GM12878 (cell line): ENCODE measurements around the gene KIAA2012. TPM values are rescaled to one million over a fixed set of nuclear protein-coding genes. Genes with fewer than 3 reads are reported as not detected.

Experiments used
- ATAC-seq: fragments of 200-7000 bp; cut with Tn5 transposase; 3 replicates; pipeline ENCODE4 v1.9.1; 2020; ENCODE audit warnings: mild to moderate bottlenecking, moderate library complexity
- BruUV-seq: library from RNA; stranded (reverse); fragments of 400-500 nt; replicated peaks from 2 replicates; lab custom pipeline; 2021; lab: Mats Ljungman, UMichigan
- CTCF ChIA-PET: fragments of 300-600 bp; sonication (Branson Sonifier 250); formaldehyde crosslinking; extraction: SDS; loops from one replicate; lab custom pipeline; 2021; ENCODE audit warnings: inconsistent platforms; lab: Yijun Ruan, JAX
- POLR2A ChIA-PET: fragments of 350-600 bp; formaldehyde crosslinking; extraction: SDS; loops from one replicate; lab custom pipeline; 2021; ENCODE audit warnings: inconsistent platforms; lab: Charles Lee
- RAD21 ChIA-PET: fragments of 300-600 bp; sonication (Branson Sonifier 250); formaldehyde crosslinking; loops from one replicate; lab custom pipeline; 2023; ENCODE audit warnings: antibody characterized with exemption; ENCODE audit not compliant: unreplicated experiment; lab: Charles Lee
- SMC1A ChIA-PET: fragments of 300-600 bp; sonication (Branson Sonifier 250); formaldehyde crosslinking; loops from one replicate; lab custom pipeline; 2023; ENCODE audit not compliant: unreplicated experiment, uncharacterized antibody; lab: Charles Lee
- DNase-seq: peaks from one replicate; pipeline ENCODE4 v3.0.0-alpha.2; 2011; ENCODE audit warnings: low read depth, low spot score
- FAIRE-seq: peaks from 3 replicates; lab custom pipeline; 2011; peaks lifted over from hg19 to GRCh38; lab: Jason Lieb, UNC
- H2AFZ ChIP-seq: 2 replicates; pipeline ENCODE4 v1.6.0; 2011; ENCODE audit warnings: low read depth, low read length, control low read depth; ENCODE audit not compliant: control insufficient read depth
- H3K27ac ChIP-seq: 2 replicates; pipeline ENCODE4 v1.5.1; 2011; ENCODE audit warnings: control low read depth; ENCODE audit not compliant: control insufficient read depth, insufficient read depth
- H3K27me3 ChIP-seq, 2 experiments: replicated peaks in 1 of 2; 2 replicates each; pipeline versions ENCODE4 v1.6.0 to v1.6.1; 2011; ENCODE audit warnings: low read length in 1 of 2; ENCODE audit not compliant: control insufficient read depth in 2 of 2, insufficient read depth in 2 of 2
- H3K36me3 ChIP-seq, 2 experiments: 2 replicates each; pipeline ENCODE4 v1.5.1; 2011; ENCODE audit warnings: low read length in 1 of 2; ENCODE audit not compliant: control insufficient read depth in 2 of 2, insufficient read depth in 2 of 2
- H3K4me1 ChIP-seq: 2 replicates; pipeline ENCODE4 v1.6.1; 2011; ENCODE audit warnings: mild to moderate bottlenecking, low read length, moderate library complexity, mixed read lengths; ENCODE audit not compliant: control insufficient read depth, insufficient read depth
- H3K4me2 ChIP-seq: 2 replicates; pipeline ENCODE4 v1.6.0; 2011; ENCODE audit warnings: control low read depth; ENCODE audit not compliant: control insufficient read depth, insufficient read depth
- H3K4me3 ChIP-seq: fragments of 200-600 bp; sonication (generic); 2 replicates; pipeline ENCODE4 v1.5.1; 2016
- H3K79me2 ChIP-seq: 2 replicates; pipeline ENCODE4 v1.6.0; 2011; ENCODE audit warnings: low read length; ENCODE audit not compliant: control insufficient read depth, insufficient read depth
- H3K9ac ChIP-seq: 2 replicates; pipeline ENCODE4 v1.8.0; 2011; ENCODE audit warnings: low read length, control low read depth, mixed read lengths; ENCODE audit not compliant: control insufficient read depth, insufficient read depth
- H3K9me3 ChIP-seq: replicated peaks from 3 replicates; pipeline ENCODE4 v1.5.1; 2011; ENCODE audit warnings: mild to moderate bottlenecking, low read length; ENCODE audit not compliant: control insufficient read depth, insufficient read depth
- H4K20me1 ChIP-seq: 2 replicates; pipeline ENCODE4 v1.6.0; 2011; ENCODE audit not compliant: control insufficient read depth, insufficient read depth
- BCL3 ChIP-seq: IDR thresholded peaks from 2 replicates; pipeline ENCODE4 v1.6.1; 2011; ENCODE audit warnings: borderline replicate concordance, low read depth, mild to moderate bottlenecking, moderate library complexity, low read length; ENCODE audit not compliant: insufficient read depth, poor library complexity, severe bottlenecking
- CBX5 ChIP-seq: sonication (generic); IDR thresholded peaks from 2 replicates; pipeline ENCODE4 v1.6.1; 2016; ENCODE audit warnings: low read depth, moderate library complexity, mild to moderate bottlenecking, inconsistent platforms
- CHD4 ChIP-seq: fragments of 200-600 bp; sonication (generic); IDR thresholded peaks from 2 replicates; pipeline ENCODE4 v1.6.1; 2016; ENCODE audit warnings: mild to moderate bottlenecking
- IRF4 ChIP-seq: IDR thresholded peaks from 2 replicates; pipeline ENCODE4 v1.6.1; 2011; ENCODE audit warnings: low read depth, low read length
- MTA3 ChIP-seq: IDR thresholded peaks from 2 replicates; pipeline ENCODE4 v1.6.1; 2012; ENCODE audit warnings: low read length, inconsistent platforms, borderline replicate concordance
- MXI1 ChIP-seq: fragments of 150-350 bp; IDR thresholded peaks from 2 replicates; pipeline ENCODE4 v1.6.1; 2011; ENCODE audit warnings: low read depth, mild to moderate bottlenecking, inconsistent platforms, low read length, improper control_type of control experiment
- SMAD1 ChIP-seq: fragments of 450-650 bp; IDR thresholded peaks from 2 replicates; pipeline ENCODE4 v1.6.1; 2018; ENCODE audit warnings: mild to moderate bottlenecking, low read depth; ENCODE audit not compliant: partially characterized antibody
- SP1 ChIP-seq: IDR thresholded peaks from one replicate; pipeline ENCODE4 v1.6.1; 2011; ENCODE audit warnings: low read depth, low read length
- ZNF207 ChIP-seq: fragments of 450-650 bp; IDR thresholded peaks from 2 replicates; pipeline ENCODE4 v1.6.1; 2014; ENCODE audit warnings: antibody characterized with exemption, mild to moderate bottlenecking, borderline replicate concordance
- ZZZ3 ChIP-seq: IDR thresholded peaks from 2 replicates; pipeline ENCODE4 v1.6.1; 2011; ENCODE audit warnings: low read depth; ENCODE audit not compliant: control insufficient read depth, insufficient read length
- WGBS: methylation state at CpG from one replicate; pipeline ENCODE4 v1.1.6; 2016; ENCODE audit warnings: low lambda C conversion rate; ENCODE audit not compliant: insufficient replicate concordance, insufficient coverage; ENCODE audit errors: missing lambda C conversion rate; 5-methylcytosine and 5-hydroxymethylcytosine counted together
- in situ Hi-C: fragments of 300-500 bp; cut with MboI; formaldehyde crosslinking; loops from 9 replicates; pipeline ENCODE4 v1.14.3; 2018; ENCODE audit warnings: mixed read lengths
- intact Hi-C: fragments of 100-400 bp; cut with micrococcal nuclease; formaldehyde crosslinking; loops from one replicate; pipeline ENCODE4 v1.14.2; 2022; ENCODE audit not compliant: unreplicated experiment
- polyA plus RNA-seq, 11 experiments: library from polyadenylated mRNA; depleted of rRNA in 4 of 11; unstranded in 6 of 11; stranded (reverse) in 5 of 11; fragments of >200 nt; fragmentation: Nextera tagmentation in 4 of 11; fragmentation: Illumina TruSeq in 1 of 11; extraction: Ambion mirVana in 4 of 11; extraction: Trizol in 1 of 11; gene quantifications; 1 replicate in 1 of 11; 2 replicates in 10 of 11; pipeline versions ENCODE4 v1.2.1 to v1.2.3, GENCODE V29; 2011 to 2016; ENCODE audit warnings: inconsistent platforms in 2 of 11, missing spikeins in 2 of 11, low read depth in 1 of 11
- total RNA-seq, 4 experiments: library from RNA; depleted of rRNA in 3 of 4; stranded (reverse); fragments of >200 nt in 3 of 4; fragmentation: Illumina TruSeq in 1 of 4; extraction: Trizol in 1 of 4; gene quantifications; 2 replicates each; pipeline versions ENCODE4 v1.2.1 to v1.2.3, GENCODE V29; 2013 to 2021
- TF ChIP-seq, protein P1 (sequence below): fragments of 450-650 bp; formaldehyde crosslinking; IDR thresholded peaks from 2 replicates; pipeline ENCODE4 v1.5.0; 2022; ENCODE audit warnings: mild to moderate bottlenecking, missing genetic modification characterization
- TF ChIP-seq, protein P2 (sequence below): IDR thresholded peaks from 2 replicates; pipeline ENCODE4 v1.6.1; 2011; ENCODE audit warnings: low read depth, mild to moderate bottlenecking, low read length, moderate library complexity, borderline replicate concordance; ENCODE audit errors: extremely low read depth
- TF ChIP-seq, protein P3 (sequence below): fragments of 450-650 bp; formaldehyde crosslinking; IDR thresholded peaks from 2 replicates; pipeline ENCODE4 v1.4.0; 2022; ENCODE audit warnings: mild to moderate bottlenecking, moderate library complexity

KIAA2012 gene
- total and polyA plus RNA-seq, 10 of the 15 experiments (the other 5 are each of a cell fraction or from before 2014, with no cell fraction given) = 0.03 TPM; not detected in 9

DNA sequence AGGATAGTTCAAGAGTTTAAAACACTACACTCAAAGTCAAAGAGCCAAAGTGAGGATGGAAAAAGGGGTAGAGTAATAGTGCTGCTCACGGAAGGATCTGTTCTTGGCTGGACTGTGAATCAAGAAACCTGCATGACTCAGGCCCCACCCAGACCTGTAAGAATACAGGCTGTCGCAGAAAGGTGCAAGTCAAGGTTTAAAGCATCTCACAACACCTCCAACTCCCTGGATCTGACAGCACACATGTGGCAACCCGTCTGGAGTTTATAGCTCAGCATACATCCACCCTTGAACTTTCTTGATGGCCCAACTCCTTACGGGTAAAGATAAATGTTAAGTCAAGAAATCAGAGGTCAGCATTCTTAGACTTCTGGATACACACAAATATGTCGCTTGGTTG, 6.3 kb downstream of the KIAA2012 start:
- FAIRE-seq (no peak), DNase-seq (no peak), ATAC-seq (no peak)
- ChIA-PET POLR2A (no interaction called here), SMC1A (no interaction called here), CTCF (interaction anchor here (0.8 to 1.6 kb wide), 3 partner anchors 31 to 134 kb away, joined by 3 to 5 read pairs (median 3); no protein-coding TSS in a partner anchor), RAD21 (no interaction called here)
- no peak overlapping the region for H3K4me3 ChIP-seq
- 44% methylated on average over 5 of the region's 5 CpGs for WGBS
- no peak overlapping the region for H3K4me2 ChIP-seq
- no peaks in the 10 kb centered on the region for H3K4me1 ChIP-seq
- no peak overlapping the region for H2AFZ ChIP-seq
- H3K27me3 ChIP-seq = peaks cover 0 to 2% of the 10 kb centered on the region in 2 experiments; a peak in 1 of 4 replicates
- H3K9me3 ChIP-seq = no peaks in the 10 kb centered on the region
- in situ Hi-C loops = no loop called here
- no peaks in the 10 kb centered on the region for H3K36me3 ChIP-seq
- H4K20me1 ChIP-seq = no peaks in the 10 kb centered on the region
- BruUV-seq = no TSS peak
- intact Hi-C loops = no loop called here
- H3K27ac ChIP-seq = no peak overlapping the region
- no peak overlapping the region for H3K9ac ChIP-seq
- no peaks in the 10 kb centered on the region for H3K79me2 ChIP-seq
- TF ChIP-seq CBX5 (no peak), SP1 (no peak), SMAD1 (no peak), CHD4 (no peak), MXI1 (no peak), BCL3 (no peak), IRF4 (no peak), MTA3 (no peak), ZZZ3 (no peak), ZNF207 (no peak)
- TF ChIP-seq, protein P1, sequence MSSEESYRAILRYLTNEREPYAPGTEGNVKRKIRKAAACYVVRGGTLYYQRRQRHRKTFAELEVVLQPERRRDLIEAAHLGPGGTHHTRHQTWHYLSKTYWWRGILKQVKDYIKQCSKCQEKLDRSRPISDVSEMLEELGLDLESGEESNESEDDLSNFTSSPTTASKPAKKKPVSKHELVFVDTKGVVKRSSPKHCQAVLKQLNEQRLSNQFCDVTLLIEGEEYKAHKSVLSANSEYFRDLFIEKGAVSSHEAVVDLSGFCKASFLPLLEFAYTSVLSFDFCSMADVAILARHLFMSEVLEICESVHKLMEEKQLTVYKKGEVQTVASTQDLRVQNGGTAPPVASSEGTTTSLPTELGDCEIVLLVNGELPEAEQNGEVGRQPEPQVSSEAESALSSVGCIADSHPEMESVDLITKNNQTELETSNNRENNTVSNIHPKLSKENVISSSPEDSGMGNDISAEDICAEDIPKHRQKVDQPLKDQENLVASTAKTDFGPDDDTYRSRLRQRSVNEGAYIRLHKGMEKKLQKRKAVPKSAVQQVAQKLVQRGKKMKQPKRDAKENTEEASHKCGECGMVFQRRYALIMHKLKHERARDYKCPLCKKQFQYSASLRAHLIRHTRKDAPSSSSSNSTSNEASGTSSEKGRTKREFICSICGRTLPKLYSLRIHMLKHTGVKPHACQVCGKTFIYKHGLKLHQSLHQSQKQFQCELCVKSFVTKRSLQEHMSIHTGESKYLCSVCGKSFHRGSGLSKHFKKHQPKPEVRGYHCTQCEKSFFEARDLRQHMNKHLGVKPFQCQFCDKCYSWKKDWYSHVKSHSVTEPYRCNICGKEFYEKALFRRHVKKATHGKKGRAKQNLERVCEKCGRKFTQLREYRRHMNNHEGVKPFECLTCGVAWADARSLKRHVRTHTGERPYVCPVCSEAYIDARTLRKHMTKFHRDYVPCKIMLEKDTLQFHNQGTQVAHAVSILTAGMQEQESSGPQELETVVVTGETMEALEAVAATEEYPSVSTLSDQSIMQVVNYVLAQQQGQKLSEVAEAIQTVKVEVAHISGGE (CRISPR knock-in tag) = no peak
- TF ChIP-seq, protein P2, sequence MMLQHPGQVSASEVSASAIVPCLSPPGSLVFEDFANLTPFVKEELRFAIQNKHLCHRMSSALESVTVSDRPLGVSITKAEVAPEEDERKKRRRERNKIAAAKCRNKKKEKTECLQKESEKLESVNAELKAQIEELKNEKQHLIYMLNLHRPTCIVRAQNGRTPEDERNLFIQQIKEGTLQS = no peak
- TF ChIP-seq, protein P3, sequence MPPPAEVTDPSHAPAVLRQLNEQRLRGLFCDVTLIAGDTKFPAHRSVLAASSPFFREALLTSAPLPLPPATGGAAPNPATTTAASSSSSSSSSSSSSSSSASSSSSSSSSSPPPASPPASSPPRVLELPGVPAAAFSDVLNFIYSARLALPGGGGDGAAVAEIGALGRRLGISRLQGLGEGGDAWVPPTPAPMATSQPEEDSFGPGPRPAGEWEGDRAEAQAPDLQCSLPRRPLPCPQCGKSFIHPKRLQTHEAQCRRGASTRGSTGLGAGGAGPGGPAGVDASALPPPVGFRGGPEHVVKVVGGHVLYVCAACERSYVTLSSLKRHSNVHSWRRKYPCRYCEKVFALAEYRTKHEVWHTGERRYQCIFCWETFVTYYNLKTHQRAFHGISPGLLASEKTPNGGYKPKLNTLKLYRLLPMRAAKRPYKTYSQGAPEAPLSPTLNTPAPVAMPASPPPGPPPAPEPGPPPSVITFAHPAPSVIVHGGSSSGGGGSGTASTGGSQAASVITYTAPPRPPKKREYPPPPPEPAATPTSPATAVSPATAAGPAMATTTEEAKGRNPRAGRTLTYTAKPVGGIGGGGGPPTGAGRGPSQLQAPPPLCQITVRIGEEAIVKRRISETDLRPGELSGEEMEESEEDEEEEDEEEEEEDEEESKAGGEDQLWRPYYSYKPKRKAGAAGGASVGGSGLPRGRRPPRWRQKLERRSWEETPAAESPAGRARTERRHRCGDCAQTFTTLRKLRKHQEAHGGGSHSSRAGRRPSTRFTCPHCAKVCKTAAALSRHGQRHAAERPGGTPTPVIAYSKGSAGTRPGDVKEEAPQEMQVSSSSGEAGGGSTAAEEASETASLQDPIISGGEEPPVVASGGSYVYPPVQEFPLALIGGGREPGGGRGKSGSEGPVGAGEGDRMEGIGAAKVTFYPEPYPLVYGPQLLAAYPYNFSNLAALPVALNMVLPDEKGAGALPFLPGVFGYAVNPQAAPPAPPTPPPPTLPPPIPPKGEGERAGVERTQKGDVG (CRISPR knock-in tag) = no peak
